HG03139 (cell line): ENCODE measurements around the gene NRF1.
"Not testable (repeated sequence)": the region's sequence is repeated elsewhere in the genome, so short reads cannot be mapped to it uniquely, and the experiment has no call there.

Experiments used
- ATAC-seq: cut with Tn5 transposase; IDR thresholded peaks from one replicate; pipeline ENCODE4 v1.9.1; 2021; ENCODE audit not compliant: unreplicated experiment

Gene NRF1

GRCh38 chr7:129606803-129607202 is 4.7 kb upstream of the NRF1 start:
- no peak for ATAC-seq

GRCh38 chr7:129607471-129608120 is 3.9 kb upstream of the NRF1 start:
- ATAC-seq, result no peak

- no peak for ATAC-seq
These were observed 1.9 kb upstream of the NRF1 start for GRCh38 chr7:129609666-129610065.

GRCh38 chr7:129610709-129611245 is 743 bp upstream of the NRF1 start:
- no peak for ATAC-seq

GRCh38 chr7:129612112-129613015 is 844 bp downstream of the NRF1 start:
- peak; percentile 10 for ATAC-seq

GRCh38 chr7:129613016-129613337 is 1.5 kb downstream of the NRF1 start:
- no peak for ATAC-seq

GRCh38 chr7:129615018-129615417 is 3.5 kb downstream of the NRF1 start:
- ATAC-seq, result peak; percentile 39

GRCh38 chr7:129616530-129616929 is 5.0 kb downstream of the NRF1 start:
- no peak for ATAC-seq

- no peak for ATAC-seq
These were observed 5.7 kb downstream of the NRF1 start for GRCh38 chr7:129617178-129617577.

- no peak for ATAC-seq
These were observed 6.1 kb downstream of the NRF1 start for GRCh38 chr7:129617652-129618051.

GRCh38 chr7:129626896-129627295 is 15.4 kb downstream of the NRF1 start:
- ATAC-seq, result no peak

- no peak for ATAC-seq
These were observed 18.8 kb downstream of the NRF1 start for GRCh38 chr7:129630341-129630740.

- no peak for ATAC-seq
These were observed 23.0 kb downstream of the NRF1 start for GRCh38 chr7:129634361-129635034.

GRCh38 chr7:129635300-129636029 is 23.9 kb downstream of the NRF1 start:
- ATAC-seq, result peak; percentile 83

- not testable (repeated sequence) for ATAC-seq
These were observed 24.6 kb downstream of the NRF1 start for GRCh38 chr7:129636030-129636550.

- no peak for ATAC-seq
These were observed 25.1 kb downstream of the NRF1 start for GRCh38 chr7:129636641-129637040.

GRCh38 chr7:129640400-129640799 is 28.9 kb downstream of the NRF1 start:
- no peak for ATAC-seq

- no peak for ATAC-seq
These were observed 31.5 kb downstream of the NRF1 start for GRCh38 chr7:129642871-129643549.

GRCh38 chr7:129643550-129644170 is 32.1 kb downstream of the NRF1 start:
- no peak for ATAC-seq
